Measurements from ENCODE around the gene USP11.

GRCh38 chrX:47199286-47199685 lies 33.5 kb upstream of the USP11 start:
- no peak for TF ChIP-seq POLR2AphosphoS5 (IDR thresholded peaks at IDR 0.05; ENCODE audit: borderline replicate concordance, low read depth, low read length)
- TF ChIP-seq EZH2 (IDR thresholded peaks at IDR 0.05) = no peak
- TF ChIP-seq FOXP2 (optimal IDR thresholded peaks at IDR 0.05; ENCODE audit: control extremely low read depth, extremely low read length, insufficient read depth) = no peak

Measured in SK-N-MC (cell line).